HEK293 (cell line): ENCODE measurements around the gene POLR2C.

Source experiments
- CTCF ChIA-PET: fragments of 350-600 bp; formaldehyde crosslinking; extraction: SDS; loops from one replicate; lab custom pipeline; 2021; ENCODE audit warnings: antibody characterized with exemption; lab: Yijun Ruan, JAX
- POLR2A ChIA-PET: fragments of 300-600 bp; formaldehyde crosslinking; extraction: SDS; loops from one replicate; lab custom pipeline; 2020; ENCODE audit warnings: antibody characterized with exemption, inconsistent platforms; lab: Yijun Ruan, JAX
- H3K27ac ChIP-seq: fragments of 200-500 bp; sonication (Bioruptor generic); 2 replicates; pipeline ENCODE4 v1.5.1; 2014; ENCODE audit warnings: low read depth, low read length, control low read depth, inconsistent platforms; ENCODE audit errors: extremely low read depth
- H3K36me3 ChIP-seq, 2 experiments: fragments of 200-500 bp in 1 of 2; sonication (Bioruptor generic) in 1 of 2; 1 replicate in 1 of 2; 2 replicates in 1 of 2; pipeline ENCODE4 v1.5.1; 2014 to 2017; ENCODE audit warnings: inconsistent platforms in 2 of 2, low read length in 2 of 2; ENCODE audit not compliant: control insufficient read depth in 2 of 2, insufficient read depth in 1 of 2
- H3K4me1 ChIP-seq: fragments of 200-500 bp; sonication (Bioruptor generic); 2 replicates; pipeline ENCODE4 v1.5.1; 2014; ENCODE audit warnings: mild to moderate bottlenecking, low read length, inconsistent platforms; ENCODE audit not compliant: control insufficient read depth, insufficient read depth
- H3K4me3 ChIP-seq: 2 replicates; pipeline ENCODE4 v1.5.1; 2011; ENCODE audit warnings: low read depth, mild to moderate bottlenecking, control low read depth, low read length, moderate library complexity
- H3K9me3 ChIP-seq: fragments of 200-500 bp; sonication (Bioruptor generic); 2 replicates; pipeline ENCODE4 v1.5.1; 2014; ENCODE audit warnings: low read depth, low read length, inconsistent platforms; ENCODE audit not compliant: control insufficient read depth, insufficient read depth
- AEBP2 ChIP-seq: fragments of 450-650 bp; formaldehyde crosslinking; IDR thresholded peaks from 2 replicates; pipeline ENCODE4 v1.5.1; 2016; ENCODE audit warnings: missing biosample characterization, missing genetic modification characterization, borderline replicate concordance
- ELK4 ChIP-seq: IDR thresholded peaks from 2 replicates; pipeline ENCODE4 v1.6.1; 2011; ENCODE audit warnings: mild to moderate bottlenecking, low read depth, low read length, borderline replicate concordance
- HOXC10 ChIP-seq: sonication (generic); formaldehyde crosslinking; IDR thresholded peaks from 2 replicates; pipeline ENCODE4 v1.8.1; 2023; ENCODE audit warnings: mild to moderate bottlenecking, missing genetic modification reagents
- KLF7 ChIP-seq: fragments of 450-650 bp; formaldehyde crosslinking; IDR thresholded peaks from 2 replicates; pipeline ENCODE4 v1.5.1; 2016; ENCODE audit warnings: missing biosample characterization, missing genetic modification characterization, borderline replicate concordance
- ZBTB7A ChIP-seq: fragments of 450-650 bp; formaldehyde crosslinking; IDR thresholded peaks from 2 replicates; pipeline ENCODE4 v1.5.1; 2016; ENCODE audit warnings: low read depth, missing biosample characterization, missing genetic modification characterization
- ZBTB8A ChIP-seq: fragments of 450-650 bp; formaldehyde crosslinking; IDR thresholded peaks from 2 replicates; pipeline ENCODE4 v1.5.1; 2016; ENCODE audit warnings: missing biosample characterization, missing genetic modification characterization
- ZFP3 ChIP-seq: fragments of 450-650 bp; formaldehyde crosslinking; IDR thresholded peaks from 2 replicates; pipeline ENCODE4 v1.5.1; 2016; ENCODE audit warnings: low read depth, missing biosample characterization, missing genetic modification characterization
- ZNF157 ChIP-seq: fragments of 450-650 bp; formaldehyde crosslinking; IDR thresholded peaks from 2 replicates; pipeline ENCODE4 v1.5.1; 2016; ENCODE audit warnings: missing biosample characterization, missing genetic modification characterization
- ZNF174 ChIP-seq: fragments of 450-650 bp; formaldehyde crosslinking; IDR thresholded peaks from 2 replicates; pipeline ENCODE4 v1.5.0; 2017; ENCODE audit warnings: missing biosample characterization, mild to moderate bottlenecking, missing genetic modification characterization
- ZNF214 ChIP-seq: fragments of 450-650 bp; formaldehyde crosslinking; IDR thresholded peaks from 2 replicates; pipeline ENCODE4 v1.5.1; 2017; ENCODE audit warnings: missing biosample characterization, mild to moderate bottlenecking, missing genetic modification characterization, borderline replicate concordance
- ZNF354C ChIP-seq: fragments of 450-650 bp; formaldehyde crosslinking; IDR thresholded peaks from 2 replicates; pipeline ENCODE4 v1.5.1; 2016; ENCODE audit warnings: missing biosample characterization, missing genetic modification characterization, low read depth, borderline replicate concordance
- ZNF529 ChIP-seq: fragments of 450-650 bp; formaldehyde crosslinking; IDR thresholded peaks from 2 replicates; pipeline ENCODE4 v1.5.1; 2017; ENCODE audit warnings: missing genetic modification characterization, missing biosample characterization; ENCODE audit not compliant: insufficient replicate concordance
- ZNF530 ChIP-seq: fragments of 450-650 bp; formaldehyde crosslinking; IDR thresholded peaks from 2 replicates; pipeline ENCODE4 v1.5.1; 2016; ENCODE audit warnings: low read depth, missing biosample characterization, missing genetic modification characterization
- ZNF670 ChIP-seq: fragments of 450-650 bp; formaldehyde crosslinking; IDR thresholded peaks from 2 replicates; pipeline ENCODE4 v1.5.1; 2016; ENCODE audit warnings: missing biosample characterization, missing genetic modification characterization, low read depth
- TF ChIP-seq, protein P1 (sequence below): fragments of 450-650 bp; formaldehyde crosslinking; IDR thresholded peaks from 2 replicates; pipeline ENCODE4 v1.5.1; 2016; ENCODE audit warnings: missing biosample characterization, missing genetic modification characterization, borderline replicate concordance
- TF ChIP-seq, protein P2 (sequence below): fragments of 450-650 bp; formaldehyde crosslinking; IDR thresholded peaks from 2 replicates; pipeline ENCODE4 v1.5.1; 2016; ENCODE audit warnings: missing biosample characterization, missing genetic modification characterization

The POLR2C gene

GRCh38 chr16:57501492-57501891, 39.0 kb downstream of the POLR2C start:
- no peak for TF ChIP-seq AEBP2
- CTCF ChIA-PET = interaction anchor here (0.6 kb wide), 1 partner anchor 695 kb away, joined by 4 read pairs; no protein-coding TSS in a partner anchor
- no peak overlapping the region for H3K4me3 ChIP-seq
- H3K4me1 ChIP-seq = no peaks in the 10 kb centered on the region
- no peaks in the 10 kb centered on the region for H3K9me3 ChIP-seq
- POLR2A ChIA-PET = interaction anchor here (0.7 kb wide), 1 partner anchor 11 kb away, joined by 5 read pairs; no protein-coding TSS in a partner anchor
- H3K27ac ChIP-seq = no peak overlapping the region
- no peaks in the 10 kb centered on the region for H3K36me3 ChIP-seq

DNA sequence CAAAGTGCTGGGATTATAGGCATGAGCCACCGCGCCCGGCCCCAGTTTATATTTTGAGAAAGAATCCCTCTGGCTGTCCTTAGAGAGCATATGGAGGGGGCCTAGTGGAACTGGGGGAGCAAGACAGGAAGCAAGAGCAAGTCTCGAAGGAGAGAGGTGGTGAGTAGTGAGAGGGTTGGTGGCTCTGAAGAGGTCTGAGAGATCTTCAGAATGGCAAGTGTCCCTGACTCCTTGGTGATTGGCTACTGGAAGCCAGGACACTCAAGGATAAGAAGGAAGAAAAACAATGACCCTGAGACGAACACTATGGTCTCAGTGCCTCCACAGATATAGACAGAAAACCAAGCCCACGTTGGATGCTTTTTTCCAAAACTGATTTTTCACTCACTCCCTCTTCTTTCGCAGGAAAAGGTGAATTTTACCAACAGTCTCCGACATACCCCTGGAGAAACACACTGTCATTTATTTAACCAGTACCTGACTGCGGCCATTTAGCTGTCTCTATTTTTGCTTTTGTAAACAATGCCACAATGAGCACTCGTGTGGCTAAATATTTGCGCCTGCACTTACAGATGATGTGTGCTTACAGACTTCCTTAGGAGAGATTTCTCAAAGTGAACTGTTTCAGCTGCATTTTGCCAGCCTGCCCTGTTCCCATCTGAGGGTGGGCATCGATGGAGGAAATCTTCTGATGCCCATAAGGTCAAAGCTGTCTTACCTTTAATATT, 39.7 kb downstream of the POLR2C start:
- ChIA-PET CTCF (no interaction called here), POLR2A (interaction anchor here (0.7 kb wide), 1 partner anchor 10 kb away, joined by 5 read pairs; no protein-coding TSS in a partner anchor)
- no peaks in the 10 kb centered on the region for H3K4me1 ChIP-seq

More for the DNA sequence above, 39.7 kb downstream of the POLR2C start:
- no peak overlapping the region for H3K4me3 ChIP-seq
- H3K9me3 ChIP-seq = no peaks in the 10 kb centered on the region
- no peaks in the 10 kb centered on the region for H3K36me3 ChIP-seq
- H3K27ac ChIP-seq = no peak overlapping the region
- TF ChIP-seq ZNF157 (tag by site-specific recombination) = no peak
- TF ChIP-seq KLF7 = no peak
- TF ChIP-seq, protein P1, sequence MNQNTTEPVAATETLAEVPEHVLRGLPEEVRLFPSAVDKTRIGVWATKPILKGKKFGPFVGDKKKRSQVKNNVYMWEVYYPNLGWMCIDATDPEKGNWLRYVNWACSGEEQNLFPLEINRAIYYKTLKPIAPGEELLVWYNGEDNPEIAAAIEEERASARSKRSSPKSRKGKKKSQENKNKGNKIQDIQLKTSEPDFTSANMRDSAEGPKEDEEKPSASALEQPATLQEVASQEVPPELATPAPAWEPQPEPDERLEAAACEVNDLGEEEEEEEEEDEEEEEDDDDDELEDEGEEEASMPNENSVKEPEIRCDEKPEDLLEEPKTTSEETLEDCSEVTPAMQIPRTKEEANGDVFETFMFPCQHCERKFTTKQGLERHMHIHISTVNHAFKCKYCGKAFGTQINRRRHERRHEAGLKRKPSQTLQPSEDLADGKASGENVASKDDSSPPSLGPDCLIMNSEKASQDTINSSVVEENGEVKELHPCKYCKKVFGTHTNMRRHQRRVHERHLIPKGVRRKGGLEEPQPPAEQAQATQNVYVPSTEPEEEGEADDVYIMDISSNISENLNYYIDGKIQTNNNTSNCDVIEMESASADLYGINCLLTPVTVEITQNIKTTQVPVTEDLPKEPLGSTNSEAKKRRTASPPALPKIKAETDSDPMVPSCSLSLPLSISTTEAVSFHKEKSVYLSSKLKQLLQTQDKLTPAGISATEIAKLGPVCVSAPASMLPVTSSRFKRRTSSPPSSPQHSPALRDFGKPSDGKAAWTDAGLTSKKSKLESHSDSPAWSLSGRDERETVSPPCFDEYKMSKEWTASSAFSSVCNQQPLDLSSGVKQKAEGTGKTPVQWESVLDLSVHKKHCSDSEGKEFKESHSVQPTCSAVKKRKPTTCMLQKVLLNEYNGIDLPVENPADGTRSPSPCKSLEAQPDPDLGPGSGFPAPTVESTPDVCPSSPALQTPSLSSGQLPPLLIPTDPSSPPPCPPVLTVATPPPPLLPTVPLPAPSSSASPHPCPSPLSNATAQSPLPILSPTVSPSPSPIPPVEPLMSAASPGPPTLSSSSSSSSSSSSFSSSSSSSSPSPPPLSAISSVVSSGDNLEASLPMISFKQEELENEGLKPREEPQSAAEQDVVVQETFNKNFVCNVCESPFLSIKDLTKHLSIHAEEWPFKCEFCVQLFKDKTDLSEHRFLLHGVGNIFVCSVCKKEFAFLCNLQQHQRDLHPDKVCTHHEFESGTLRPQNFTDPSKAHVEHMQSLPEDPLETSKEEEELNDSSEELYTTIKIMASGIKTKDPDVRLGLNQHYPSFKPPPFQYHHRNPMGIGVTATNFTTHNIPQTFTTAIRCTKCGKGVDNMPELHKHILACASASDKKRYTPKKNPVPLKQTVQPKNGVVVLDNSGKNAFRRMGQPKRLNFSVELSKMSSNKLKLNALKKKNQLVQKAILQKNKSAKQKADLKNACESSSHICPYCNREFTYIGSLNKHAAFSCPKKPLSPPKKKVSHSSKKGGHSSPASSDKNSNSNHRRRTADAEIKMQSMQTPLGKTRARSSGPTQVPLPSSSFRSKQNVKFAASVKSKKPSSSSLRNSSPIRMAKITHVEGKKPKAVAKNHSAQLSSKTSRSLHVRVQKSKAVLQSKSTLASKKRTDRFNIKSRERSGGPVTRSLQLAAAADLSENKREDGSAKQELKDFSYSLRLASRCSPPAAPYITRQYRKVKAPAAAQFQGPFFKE (tag by site-specific recombination) = no peak
- no peak for TF ChIP-seq ZNF174 (tag by site-specific recombination)
- TF ChIP-seq ZNF670 (tag by site-specific recombination) = no peak
- no peak for TF ChIP-seq ZNF529 (tag by site-specific recombination)
- TF ChIP-seq ZBTB7A (tag by site-specific recombination) = no peak
- TF ChIP-seq ZNF214 (tag by site-specific recombination) = no peak
- TF ChIP-seq ZFP3 = no peak
- no peak for TF ChIP-seq ZNF354C (tag by site-specific recombination)
- TF ChIP-seq, protein P2, sequence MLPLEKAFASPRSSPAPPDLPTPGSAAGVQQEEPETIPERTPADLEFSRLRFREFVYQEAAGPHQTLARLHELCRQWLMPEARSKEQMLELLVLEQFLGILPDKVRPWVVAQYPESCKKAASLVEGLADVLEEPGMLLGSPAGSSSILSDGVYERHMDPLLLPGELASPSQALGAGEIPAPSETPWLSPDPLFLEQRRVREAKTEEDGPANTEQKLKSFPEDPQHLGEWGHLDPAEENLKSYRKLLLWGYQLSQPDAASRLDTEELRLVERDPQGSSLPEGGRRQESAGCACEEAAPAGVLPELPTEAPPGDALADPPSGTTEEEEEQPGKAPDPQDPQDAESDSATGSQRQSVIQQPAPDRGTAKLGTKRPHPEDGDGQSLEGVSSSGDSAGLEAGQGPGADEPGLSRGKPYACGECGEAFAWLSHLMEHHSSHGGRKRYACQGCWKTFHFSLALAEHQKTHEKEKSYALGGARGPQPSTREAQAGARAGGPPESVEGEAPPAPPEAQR (tag by site-specific recombination) = no peak
- TF ChIP-seq ELK4 = no peak
- no peak for TF ChIP-seq HOXC10 (CRISPR knock-in tag)
- no peak for TF ChIP-seq ZBTB8A (tag by site-specific recombination)
- no peak for TF ChIP-seq ZNF530 (tag by site-specific recombination)
